ENCODE results near the gene SLC1A3.

Gene SLC1A3

DNA sequence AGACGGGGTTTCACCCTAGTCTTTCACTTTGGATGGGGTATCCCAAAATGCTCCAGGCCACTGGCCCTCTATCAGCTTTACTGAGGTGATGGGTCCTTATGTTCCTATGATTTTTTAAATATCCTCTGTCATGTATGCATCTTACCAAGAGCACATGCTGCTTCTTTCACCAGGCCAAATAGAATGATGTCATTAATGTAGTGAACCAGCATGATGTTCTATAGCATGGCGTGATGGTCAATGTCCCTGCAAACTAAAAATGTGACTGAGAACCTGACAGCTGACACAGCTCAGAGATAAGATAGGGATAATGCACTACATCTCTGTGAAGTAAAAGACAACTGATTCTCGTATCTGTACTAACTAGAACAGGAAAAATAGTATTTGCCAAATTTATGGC, 103.6 kb downstream of the SLC1A3 start:
- Mint-ChIP-seq H3K27me3 (no peaks in the 10 kb centered on the region), H3K36me3 (ENCODE audit: low read depth) (peaks cover 13% of the 10 kb centered on the region), H3K27ac (no peak overlapping the region), H3K4me1 (ENCODE audit: low read depth) (no peaks in the 10 kb centered on the region), H3K4me3 (no peak overlapping the region), H3K9me3 (peaks cover 4% of the 10 kb centered on the region)

DNA sequence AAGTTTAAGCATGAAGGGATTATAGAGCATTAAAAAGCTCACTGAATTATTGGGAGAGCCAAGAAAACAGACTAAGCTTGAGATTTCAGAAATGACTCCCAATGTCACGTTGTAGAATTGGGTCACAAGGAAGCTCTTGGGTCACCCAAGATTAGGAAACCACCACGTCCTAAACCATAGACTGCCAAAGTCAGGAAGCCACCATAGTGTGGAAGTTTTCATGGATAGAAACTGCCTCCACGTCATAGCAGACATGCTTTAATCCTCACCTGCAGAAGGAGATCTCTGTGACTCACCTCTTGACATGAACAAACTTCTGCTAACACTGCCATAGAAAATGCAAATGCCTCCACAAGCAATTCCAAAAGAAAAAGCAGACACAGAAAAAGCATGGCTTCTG, 106.3 kb downstream of the SLC1A3 start:
- Mint-ChIP-seq H3K9me3 (peaks cover 3% of the 10 kb centered on the region), H3K4me1 (ENCODE audit: low read depth) (no peaks in the 10 kb centered on the region), H3K27me3 (no peaks in the 10 kb centered on the region), H3K27ac (no peak overlapping the region), H3K4me3 (no peak overlapping the region), H3K36me3 (ENCODE audit: low read depth) (peaks cover 11% of the 10 kb centered on the region)

DNA sequence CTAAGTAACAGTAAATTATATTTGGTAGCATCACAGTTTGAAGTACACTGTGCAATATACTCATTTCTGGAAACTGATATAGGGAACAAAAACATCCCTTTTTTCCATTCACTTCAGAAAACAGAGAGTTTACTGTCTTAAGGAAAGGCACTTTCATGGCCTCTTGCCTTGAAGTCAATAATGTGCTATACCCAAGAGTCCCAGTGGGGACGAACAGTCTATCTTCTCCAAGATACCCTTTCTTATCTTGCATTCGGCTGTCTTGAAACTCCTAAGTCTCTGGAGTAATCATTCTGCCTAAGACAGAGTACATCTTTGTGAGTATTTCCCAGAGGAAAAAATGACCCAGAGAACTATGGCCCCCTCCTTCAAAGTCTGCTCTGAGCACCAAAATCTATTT, 107.1 kb downstream of the SLC1A3 start:
- H3K4me3 Mint-ChIP-seq: no peak overlapping the region
- H3K36me3 Mint-ChIP-seq (ENCODE audit: low read depth): peaks cover 6% of the 10 kb centered on the region
- H3K4me1 Mint-ChIP-seq (ENCODE audit: low read depth): no peaks in the 10 kb centered on the region
- H3K27ac Mint-ChIP-seq: no peak overlapping the region
- no peaks in the 10 kb centered on the region for H3K27me3 Mint-ChIP-seq
- no peaks in the 10 kb centered on the region for H3K9me3 Mint-ChIP-seq

DNA sequence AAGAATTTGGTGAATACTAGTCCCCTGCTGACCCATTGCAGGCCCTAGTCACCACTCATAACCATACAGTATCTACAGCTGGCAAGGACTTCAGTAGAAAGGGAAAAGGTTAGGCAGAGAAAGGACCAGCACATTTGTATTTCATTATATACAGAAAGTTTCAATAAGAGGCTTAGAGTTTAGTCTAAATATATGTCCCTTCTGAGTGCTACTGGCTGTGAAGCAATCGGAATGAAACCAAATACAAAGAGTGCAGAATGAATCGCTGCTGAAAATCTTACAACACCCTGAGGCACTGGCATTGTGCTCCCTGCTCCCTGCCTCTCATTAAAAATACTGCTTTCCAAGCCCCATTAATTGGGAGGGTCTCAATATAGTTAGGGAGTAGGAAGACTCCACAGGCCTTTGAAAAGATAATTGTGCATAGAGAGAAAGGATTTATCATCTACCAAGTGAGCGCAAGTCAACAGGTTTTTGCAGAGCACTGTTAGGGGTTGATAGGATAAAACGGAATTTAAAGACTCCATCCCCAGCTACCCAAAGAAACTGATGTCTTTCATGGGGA, 110.8 kb downstream of the SLC1A3 start:
- H3K4me3 Mint-ChIP-seq: no peak overlapping the region
- no peaks in the 10 kb centered on the region for H3K9me3 Mint-ChIP-seq
- peaks cover 22% of the 10 kb centered on the region for H3K4me1 Mint-ChIP-seq (ENCODE audit: low read depth)
- H3K36me3 Mint-ChIP-seq (ENCODE audit: low read depth): no peaks in the 10 kb centered on the region
- H3K27ac Mint-ChIP-seq: no peak overlapping the region
- no peaks in the 10 kb centered on the region for H3K27me3 Mint-ChIP-seq

DNA sequence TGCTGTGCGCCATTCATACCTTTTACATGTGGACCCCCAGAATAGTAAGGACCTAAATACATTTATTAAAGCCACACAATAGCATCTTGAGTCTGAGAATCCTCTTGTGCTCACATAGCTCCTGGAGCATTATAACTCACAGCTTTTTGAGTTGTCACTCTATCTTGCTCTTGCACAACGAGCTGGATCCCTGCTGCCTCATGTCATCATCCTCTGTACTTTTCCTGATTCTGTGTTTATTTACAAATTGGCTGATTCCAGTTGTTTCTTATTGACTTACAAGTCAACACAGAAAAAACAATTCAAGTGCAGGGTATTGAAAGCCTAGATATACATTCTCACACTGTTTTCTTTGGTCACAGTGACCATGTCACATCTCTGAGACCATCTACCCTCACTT, 112.9 kb downstream of the SLC1A3 start:
- no peaks in the 10 kb centered on the region for H3K36me3 Mint-ChIP-seq (ENCODE audit: low read depth)
- H3K4me3 Mint-ChIP-seq: no peak overlapping the region
- H3K27ac Mint-ChIP-seq: no peak overlapping the region
- no peaks in the 10 kb centered on the region for H3K27me3 Mint-ChIP-seq
- H3K4me1 Mint-ChIP-seq (ENCODE audit: low read depth): peaks cover 43% of the 10 kb centered on the region
- no peaks in the 10 kb centered on the region for H3K9me3 Mint-ChIP-seq

DNA sequence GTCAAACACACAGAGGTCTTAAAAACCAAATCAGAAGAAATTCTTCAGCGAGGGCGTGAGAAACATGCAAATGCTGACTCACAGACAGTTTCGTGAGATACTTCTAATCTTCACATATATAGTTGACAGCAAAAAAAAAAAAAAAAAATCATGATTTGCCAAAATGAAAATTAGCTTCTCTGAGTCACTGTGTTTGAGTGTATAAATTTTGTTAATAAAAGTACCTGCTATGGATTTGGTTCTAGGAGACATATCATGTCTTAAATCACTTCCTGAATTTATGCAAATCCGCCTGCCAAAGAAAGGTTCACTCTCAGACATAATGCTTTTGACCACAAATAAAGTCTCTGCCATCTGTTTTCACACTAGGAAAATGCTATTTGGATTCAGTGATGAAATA, 114.3 kb downstream of the SLC1A3 start:
- Mint-ChIP-seq H3K27me3 (no peaks in the 10 kb centered on the region), H3K4me3 (no peak overlapping the region), H3K9me3 (no peaks in the 10 kb centered on the region), H3K27ac (no peak overlapping the region), H3K36me3 (ENCODE audit: low read depth) (no peaks in the 10 kb centered on the region), H3K4me1 (ENCODE audit: low read depth) (peaks cover 53% of the 10 kb centered on the region)

DNA sequence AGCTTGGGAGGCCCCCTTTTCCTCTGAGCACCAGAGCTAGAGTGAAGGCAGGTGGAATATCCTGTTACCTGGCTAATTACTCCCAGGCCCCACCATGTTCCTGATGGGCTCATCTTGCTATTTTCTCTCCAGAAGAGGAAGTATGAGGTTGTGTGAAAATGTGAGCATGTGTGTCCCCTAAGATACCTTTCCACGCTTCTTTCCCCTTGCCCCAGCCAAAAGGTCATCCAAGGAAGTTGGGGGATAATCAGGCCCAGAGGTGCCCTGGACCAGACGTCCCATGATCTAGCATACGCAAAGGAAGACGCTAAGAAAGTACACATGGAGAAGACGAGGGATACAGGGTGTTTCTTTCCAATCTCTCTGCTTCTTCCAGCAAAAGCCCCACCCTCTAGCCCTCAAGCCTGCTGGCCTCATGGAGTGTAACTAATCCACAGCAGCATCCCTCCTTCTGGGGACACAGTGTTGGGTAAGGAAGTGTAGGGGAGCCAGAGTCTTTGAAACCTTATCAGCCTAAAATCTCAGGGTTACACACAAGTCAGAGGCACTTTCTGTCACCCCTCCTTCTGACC, 115.3 kb downstream of the SLC1A3 start:
- H3K4me3 Mint-ChIP-seq: no peak overlapping the region
- no peaks in the 10 kb centered on the region for H3K36me3 Mint-ChIP-seq (ENCODE audit: low read depth)
- peaks cover 53% of the 10 kb centered on the region for H3K4me1 Mint-ChIP-seq (ENCODE audit: low read depth)
- peak overlapping the region; percentile 54 for H3K27ac Mint-ChIP-seq
- H3K9me3 Mint-ChIP-seq: no peaks in the 10 kb centered on the region
- no peaks in the 10 kb centered on the region for H3K27me3 Mint-ChIP-seq

DNA sequence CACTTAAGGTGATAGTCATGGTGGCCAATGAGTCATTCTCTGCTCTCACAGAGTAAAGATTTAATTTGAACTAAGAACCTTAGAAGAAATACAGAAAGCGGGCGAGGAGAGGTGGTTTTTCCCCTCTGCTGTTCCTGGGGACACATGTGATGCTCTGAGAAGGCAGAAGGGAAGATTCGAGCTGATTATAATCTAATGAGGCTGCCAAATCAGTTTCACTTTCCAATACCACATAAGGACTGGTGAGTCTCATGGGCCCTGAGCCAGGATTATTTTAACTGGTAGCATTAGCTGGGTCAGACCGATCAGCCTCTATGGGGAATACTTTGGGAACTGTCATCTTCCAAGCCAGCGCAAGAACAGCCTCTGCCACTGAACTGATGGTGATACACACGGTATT, 116.5 kb downstream of the SLC1A3 start:
- Mint-ChIP-seq H3K9me3 (no peaks in the 10 kb centered on the region), H3K36me3 (ENCODE audit: low read depth) (no peaks in the 10 kb centered on the region), H3K4me1 (ENCODE audit: low read depth) (peaks cover 53% of the 10 kb centered on the region), H3K27me3 (no peaks in the 10 kb centered on the region), H3K4me3 (peak overlapping the region; percentile 35), H3K27ac (peak overlapping the region; percentile 79)

DNA sequence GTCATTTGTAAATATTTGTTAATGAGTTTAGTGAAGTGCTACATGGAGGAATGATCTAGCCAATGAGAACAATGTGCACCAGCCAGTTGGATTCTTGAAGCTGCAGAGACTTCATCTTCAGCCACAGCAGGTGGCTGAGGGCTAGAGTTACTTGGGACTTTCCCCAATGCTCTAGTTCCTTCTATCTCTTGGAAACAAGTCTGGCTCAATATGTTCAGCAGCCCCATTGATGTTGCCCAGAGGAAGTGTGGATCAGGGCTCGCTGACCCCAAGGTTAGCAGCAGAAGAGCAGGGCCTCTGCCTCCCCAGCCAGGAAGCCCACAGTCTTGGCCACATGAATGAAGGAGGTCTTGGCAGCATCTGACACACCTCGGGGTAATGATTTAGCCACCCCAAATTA, 117.5 kb downstream of the SLC1A3 start:
- Mint-ChIP-seq H3K4me3 (peak overlapping the region; percentile 83), H3K27ac (peak overlapping the region; percentile 91), H3K4me1 (ENCODE audit: low read depth) (peaks cover 53% of the 10 kb centered on the region), H3K9me3 (no peaks in the 10 kb centered on the region), H3K36me3 (ENCODE audit: low read depth) (no peaks in the 10 kb centered on the region), H3K27me3 (no peaks in the 10 kb centered on the region)

DNA sequence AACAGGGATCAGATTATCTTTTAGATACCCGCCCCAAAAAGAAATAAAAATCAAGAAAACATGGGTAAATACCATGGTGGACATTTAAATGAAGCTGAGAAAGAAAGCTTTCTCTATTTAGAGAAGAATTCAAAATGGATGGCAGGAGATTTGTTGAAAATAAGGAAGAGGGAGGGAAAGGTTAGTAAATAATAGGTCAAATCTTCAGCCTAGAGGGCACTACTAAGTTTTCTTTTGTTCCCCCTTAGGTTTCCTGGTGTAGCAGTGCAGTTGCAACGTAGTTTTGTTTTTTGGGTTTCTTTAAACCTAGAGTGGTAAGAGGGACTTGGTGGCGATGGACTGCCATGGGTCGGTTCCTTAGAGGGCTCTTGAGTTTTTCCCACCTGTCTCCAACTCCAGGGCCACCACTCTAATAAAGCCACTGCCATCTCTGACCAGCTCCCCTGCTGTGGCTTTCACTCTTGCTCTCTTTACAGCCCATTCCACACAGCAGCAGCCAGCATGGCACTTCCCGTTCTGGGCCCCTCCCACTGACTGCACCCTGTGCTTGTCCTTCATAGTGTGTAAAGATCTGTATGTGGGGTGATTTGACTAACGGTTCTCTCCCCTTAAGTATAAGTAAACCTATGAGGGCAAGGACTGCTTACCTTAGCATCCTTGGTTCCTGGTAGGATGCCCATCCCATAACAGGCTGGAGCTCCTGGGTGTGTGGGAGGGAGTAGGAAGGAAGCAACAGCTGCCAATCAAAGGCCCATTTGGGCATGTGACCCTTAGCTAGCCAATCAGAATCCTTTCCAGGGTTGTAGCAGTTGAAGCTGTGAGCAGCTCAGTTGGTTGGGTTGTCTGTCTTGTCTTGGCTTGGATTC, 118.3 kb downstream of the SLC1A3 start:
- Mint-ChIP-seq H3K36me3 (ENCODE audit: low read depth) (no peaks in the 10 kb centered on the region), H3K4me1 (ENCODE audit: low read depth) (peaks cover 53% of the 10 kb centered on the region), H3K27ac (peak overlapping the region; percentile 91), H3K9me3 (no peaks in the 10 kb centered on the region), H3K27me3 (no peaks in the 10 kb centered on the region), H3K4me3 (peak overlapping the region; percentile 83)

DNA sequence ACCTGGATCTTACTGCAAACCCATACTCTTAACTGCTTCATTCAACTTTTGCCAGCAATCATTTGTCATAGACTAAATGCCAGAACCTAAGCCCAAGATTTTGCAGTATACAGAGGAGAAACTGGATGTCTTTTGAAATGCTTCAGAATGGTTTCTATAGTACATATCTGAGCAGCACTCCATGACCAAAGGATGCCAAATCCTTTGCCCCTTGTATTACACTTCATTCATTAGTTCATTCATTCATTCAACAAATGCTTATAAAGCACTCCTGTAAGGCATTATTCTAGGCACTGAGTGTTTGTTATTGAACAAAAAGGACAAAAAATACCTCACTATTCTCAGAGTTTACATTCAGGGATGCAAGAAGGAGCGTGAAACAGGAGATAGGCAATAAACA, 119.9 kb downstream of the SLC1A3 start:
- Mint-ChIP-seq H3K9me3 (no peaks in the 10 kb centered on the region), H3K27ac (no peak overlapping the region), H3K27me3 (no peaks in the 10 kb centered on the region), H3K4me3 (no peak overlapping the region), H3K4me1 (ENCODE audit: low read depth) (peaks cover 40% of the 10 kb centered on the region), H3K36me3 (ENCODE audit: low read depth) (no peaks in the 10 kb centered on the region)

DNA sequence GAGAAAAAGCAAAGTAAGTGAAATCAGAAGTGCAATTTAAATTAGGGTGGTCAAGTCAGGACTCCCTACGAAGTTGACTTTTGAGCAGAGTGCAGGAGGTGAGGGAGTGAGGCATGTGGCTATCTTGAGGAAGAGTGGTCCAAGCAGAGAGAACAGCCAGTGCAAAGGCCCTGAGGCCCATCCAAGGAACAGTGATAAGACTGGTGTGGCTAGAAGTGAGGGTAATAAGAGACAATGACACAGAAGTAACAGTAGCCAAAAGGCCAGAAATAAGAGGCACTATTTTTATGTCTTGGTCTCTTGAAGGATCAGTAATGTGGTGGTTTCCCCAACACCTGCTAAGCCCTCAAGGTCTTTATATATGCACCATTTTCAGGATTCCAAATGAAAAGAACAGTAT, 120.4 kb downstream of the SLC1A3 start:
- H3K36me3 Mint-ChIP-seq (ENCODE audit: low read depth): no peaks in the 10 kb centered on the region
- no peaks in the 10 kb centered on the region for H3K27me3 Mint-ChIP-seq
- H3K27ac Mint-ChIP-seq: no peak overlapping the region
- H3K4me1 Mint-ChIP-seq (ENCODE audit: low read depth): peaks cover 36% of the 10 kb centered on the region
- no peaks in the 10 kb centered on the region for H3K9me3 Mint-ChIP-seq
- H3K4me3 Mint-ChIP-seq: no peak overlapping the region

DNA sequence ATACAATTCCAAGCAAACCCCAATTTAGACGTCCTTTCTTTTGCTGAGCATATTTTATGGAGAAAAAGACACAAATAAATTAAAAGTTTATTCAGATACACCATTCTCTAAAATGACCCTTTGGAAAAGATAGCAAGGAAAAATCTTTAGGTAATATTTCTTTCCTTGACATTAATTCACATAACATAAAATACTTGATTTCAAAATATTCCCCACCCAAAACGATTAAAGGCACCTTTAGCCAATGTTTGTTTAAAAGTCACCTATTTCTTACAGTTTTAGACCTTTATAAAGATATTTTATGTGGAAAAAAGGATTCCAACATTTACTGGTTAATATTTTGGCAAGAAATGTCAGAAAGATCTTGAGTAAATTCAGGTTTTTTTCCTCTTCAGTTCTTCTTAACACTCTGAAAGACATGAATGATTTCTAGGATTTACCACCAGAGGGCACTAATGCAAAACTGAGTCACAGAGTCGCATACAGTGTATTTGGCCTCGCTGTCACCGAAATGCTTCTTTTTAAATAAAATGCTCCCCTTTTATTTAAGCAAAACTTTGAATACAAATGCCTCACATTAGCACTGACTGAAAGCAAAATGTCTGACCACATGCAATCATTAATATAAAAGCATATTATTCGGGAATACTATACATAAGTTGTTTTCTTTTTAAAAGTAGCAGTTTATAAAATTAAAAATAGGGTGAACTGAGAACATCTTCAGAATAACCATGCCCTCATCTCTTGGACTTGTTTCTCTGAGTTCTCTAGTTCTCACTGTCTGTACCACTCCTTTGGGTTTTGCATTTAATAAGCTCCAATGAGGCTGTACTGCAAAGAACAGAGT, 122.5 kb downstream of the SLC1A3 start:
- peaks cover 14% of the 10 kb centered on the region for H3K4me1 Mint-ChIP-seq (ENCODE audit: low read depth)
- H3K36me3 Mint-ChIP-seq (ENCODE audit: low read depth): no peaks in the 10 kb centered on the region
- H3K9me3 Mint-ChIP-seq: no peaks in the 10 kb centered on the region
- no peak overlapping the region for H3K27ac Mint-ChIP-seq
- H3K4me3 Mint-ChIP-seq: no peak overlapping the region
- no peaks in the 10 kb centered on the region for H3K27me3 Mint-ChIP-seq

DNA sequence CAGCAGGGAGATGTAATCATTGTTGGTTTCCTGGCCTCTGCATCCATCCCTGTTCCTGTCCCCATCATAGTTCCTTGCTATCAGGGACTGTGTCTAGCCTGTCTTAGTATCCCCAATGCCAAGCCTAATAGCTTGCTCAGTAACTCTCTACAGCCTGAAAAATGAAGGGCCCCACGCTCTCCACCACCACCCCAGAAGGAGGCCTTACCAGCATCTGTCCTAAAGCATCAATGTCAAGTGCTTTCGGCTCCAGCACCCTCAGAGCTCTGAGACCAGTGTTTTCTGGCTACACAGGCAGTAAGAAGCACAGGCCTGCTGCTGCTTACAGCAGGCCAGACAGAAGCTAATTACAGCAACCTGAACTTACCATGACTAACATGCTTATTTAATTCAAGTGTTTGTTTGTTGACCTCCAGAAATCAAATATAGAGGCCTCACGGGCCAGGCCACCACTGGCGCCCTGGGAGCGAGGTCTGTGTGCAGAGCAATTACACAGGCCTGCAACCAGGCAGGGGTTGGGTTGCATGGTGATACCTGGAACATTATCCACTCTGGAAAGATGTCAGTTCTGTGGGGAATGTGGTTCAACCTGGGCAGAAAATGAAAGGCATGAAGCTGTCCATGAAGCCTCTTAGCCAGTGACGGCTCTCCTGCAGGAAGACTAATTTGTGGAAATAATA, 124.3 kb downstream of the SLC1A3 start:
- H3K36me3 Mint-ChIP-seq (ENCODE audit: low read depth): no peaks in the 10 kb centered on the region
- no peak overlapping the region for H3K27ac Mint-ChIP-seq
- H3K4me3 Mint-ChIP-seq: no peak overlapping the region
- no peaks in the 10 kb centered on the region for H3K9me3 Mint-ChIP-seq
- H3K4me1 Mint-ChIP-seq (ENCODE audit: low read depth): no peaks in the 10 kb centered on the region
- peaks cover 4% of the 10 kb centered on the region for H3K27me3 Mint-ChIP-seq
